ENCODE data around the gene IL11.
A peak's percentile ranks its signal among the peaks of the same experiment; 100 is the strongest.

DNA sequence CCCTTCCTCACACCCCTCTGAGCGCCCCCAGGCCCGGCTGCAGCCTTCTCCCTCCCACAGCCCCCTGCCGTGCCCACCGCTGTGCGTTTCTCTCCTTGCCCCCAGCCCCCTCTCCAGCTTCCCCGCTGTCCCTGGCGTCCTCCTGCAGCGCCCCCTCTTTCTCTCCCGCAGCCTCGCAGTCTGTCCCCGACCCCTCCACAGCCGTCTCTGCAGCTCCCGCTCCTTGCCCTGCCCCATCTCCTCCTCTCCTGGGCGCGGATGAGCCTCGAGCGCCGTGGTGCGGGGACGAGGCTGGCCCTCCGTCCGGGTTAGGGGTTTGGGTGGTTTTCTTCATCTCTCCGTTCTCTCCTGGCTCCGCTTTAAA is 29.5 kb downstream of the IL11 start:
- TF ChIP-seq HDAC6 (IDR thresholded peaks at IDR 0.05; ENCODE audit: low read depth, low read length) = no peak
- TF ChIP-seq POLR2G (IDR thresholded peaks at IDR 0.05; ENCODE audit: low read depth, low read length) = no peak
- no peak for TF ChIP-seq SCMH1 (CRISPR knock-in tag; IDR thresholded peaks at IDR 0.05; ENCODE audit: borderline replicate concordance)
- TF ChIP-seq, protein P1, sequence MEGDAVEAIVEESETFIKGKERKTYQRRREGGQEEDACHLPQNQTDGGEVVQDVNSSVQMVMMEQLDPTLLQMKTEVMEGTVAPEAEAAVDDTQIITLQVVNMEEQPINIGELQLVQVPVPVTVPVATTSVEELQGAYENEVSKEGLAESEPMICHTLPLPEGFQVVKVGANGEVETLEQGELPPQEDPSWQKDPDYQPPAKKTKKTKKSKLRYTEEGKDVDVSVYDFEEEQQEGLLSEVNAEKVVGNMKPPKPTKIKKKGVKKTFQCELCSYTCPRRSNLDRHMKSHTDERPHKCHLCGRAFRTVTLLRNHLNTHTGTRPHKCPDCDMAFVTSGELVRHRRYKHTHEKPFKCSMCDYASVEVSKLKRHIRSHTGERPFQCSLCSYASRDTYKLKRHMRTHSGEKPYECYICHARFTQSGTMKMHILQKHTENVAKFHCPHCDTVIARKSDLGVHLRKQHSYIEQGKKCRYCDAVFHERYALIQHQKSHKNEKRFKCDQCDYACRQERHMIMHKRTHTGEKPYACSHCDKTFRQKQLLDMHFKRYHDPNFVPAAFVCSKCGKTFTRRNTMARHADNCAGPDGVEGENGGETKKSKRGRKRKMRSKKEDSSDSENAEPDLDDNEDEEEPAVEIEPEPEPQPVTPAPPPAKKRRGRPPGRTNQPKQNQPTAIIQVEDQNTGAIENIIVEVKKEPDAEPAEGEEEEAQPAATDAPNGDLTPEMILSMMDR (CRISPR knock-in tag; IDR thresholded peaks at IDR 0.05) = peak; percentile 59
- TF ChIP-seq, protein P2, sequence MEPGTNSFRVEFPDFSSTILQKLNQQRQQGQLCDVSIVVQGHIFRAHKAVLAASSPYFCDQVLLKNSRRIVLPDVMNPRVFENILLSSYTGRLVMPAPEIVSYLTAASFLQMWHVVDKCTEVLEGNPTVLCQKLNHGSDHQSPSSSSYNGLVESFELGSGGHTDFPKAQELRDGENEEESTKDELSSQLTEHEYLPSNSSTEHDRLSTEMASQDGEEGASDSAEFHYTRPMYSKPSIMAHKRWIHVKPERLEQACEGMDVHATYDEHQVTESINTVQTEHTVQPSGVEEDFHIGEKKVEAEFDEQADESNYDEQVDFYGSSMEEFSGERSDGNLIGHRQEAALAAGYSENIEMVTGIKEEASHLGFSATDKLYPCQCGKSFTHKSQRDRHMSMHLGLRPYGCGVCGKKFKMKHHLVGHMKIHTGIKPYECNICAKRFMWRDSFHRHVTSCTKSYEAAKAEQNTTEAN (CRISPR knock-in tag; conservative IDR thresholded peaks at IDR 0.05) = no peak
- no peak for TF ChIP-seq POLR2A (IDR thresholded peaks at IDR 0.05; ENCODE audit: insufficient read depth in 1 of 2, low read depth in 2 of 2, low read length in 2 of 2)
- TF ChIP-seq TSC22D2 (CRISPR knock-in tag; IDR thresholded peaks at IDR 0.05; ENCODE audit: borderline replicate concordance) = no peak
